Stimulated activated CD4-positive, alpha-beta T cell treated with anti-CD3 and anti-CD28 coated beads, Interleukin-1b, Interleukin-23, amount 100 ng/mL, for 4 hours (primary cell): ENCODE measurements around the gene DPEP1.
A peak's percentile ranks its signal among the peaks of the same experiment; 100 is the strongest.
"Not testable (repeated sequence)": the region's sequence is repeated elsewhere in the genome, so short reads cannot be mapped to it uniquely, and the experiment has no call there.

Experiments used
- DNase-seq, 2 donors: peaks; one replicate each; pipeline ENCODE4 v3.0.0-alpha.2; 2020; ENCODE audit warnings: low read depth in 2 of 2

DPEP1 gene

GRCh38 chr16:89646270-89646669 is 32.8 kb downstream of the DPEP1 start:
- DNase-seq, result no peak

GRCh38 chr16:89646906-89647305 is 33.5 kb downstream of the DPEP1 start:
- no peak for DNase-seq

DNA sequence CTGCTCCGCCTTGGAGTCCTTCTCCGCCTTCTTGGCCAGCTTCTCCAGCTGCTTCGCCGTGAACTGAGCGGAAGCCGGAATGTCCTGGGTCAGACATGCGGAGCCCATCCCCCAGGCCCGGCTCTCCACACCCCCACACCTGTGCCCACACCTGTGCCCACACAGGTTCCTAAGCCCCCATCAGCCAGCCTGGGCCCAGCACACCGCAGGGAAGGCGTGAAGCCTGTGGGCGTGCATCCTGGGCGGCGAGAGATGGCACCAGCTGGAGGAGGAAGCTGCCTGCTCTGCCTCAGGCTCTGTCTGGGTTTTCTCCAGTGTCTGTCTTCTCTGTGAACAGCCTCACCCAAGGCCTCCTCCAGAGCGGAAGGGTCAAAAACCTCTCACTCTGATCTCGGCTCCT is 38.1 kb downstream of the DPEP1 start:
- DNase-seq, result no peak

DNA sequence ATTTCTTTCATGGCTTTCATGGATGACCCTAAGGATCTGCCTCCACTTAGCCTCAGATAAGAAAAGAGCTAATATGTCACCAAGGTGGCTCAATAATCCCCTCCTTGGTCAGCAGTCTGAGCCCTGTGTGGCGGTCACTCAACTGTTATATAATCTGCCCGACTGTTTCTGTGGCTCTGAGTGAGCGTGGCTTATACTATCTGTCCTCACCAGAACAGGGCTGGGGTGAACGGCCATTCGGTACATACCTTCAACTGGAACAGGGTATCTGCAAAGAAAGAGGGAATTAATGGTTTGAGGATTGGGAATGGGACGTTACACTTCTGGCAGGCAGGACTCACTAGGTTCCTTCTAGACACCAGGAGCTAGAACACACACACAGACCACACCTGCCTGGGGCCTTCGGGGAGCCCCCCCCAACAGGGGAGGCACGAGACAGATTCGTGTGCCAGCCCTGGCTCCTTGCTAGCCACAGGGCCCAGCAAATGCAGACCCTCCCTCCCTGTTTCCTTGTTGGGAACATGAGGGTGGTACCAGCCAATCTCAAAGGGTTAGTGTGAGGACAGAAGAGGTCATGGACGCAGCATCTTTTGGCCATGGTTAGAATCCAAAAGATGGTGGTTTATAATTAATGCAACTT is 40.3 kb downstream of the DPEP1 start:
- DNase-seq, result no peak

GRCh38 chr16:89655062-89655643 is 41.7 kb downstream of the DPEP1 start:
- DNase-seq, result no peak

GRCh38 chr16:89656435-89657121 is 43.1 kb downstream of the DPEP1 start:
- DNase-seq, result no peak

DNA sequence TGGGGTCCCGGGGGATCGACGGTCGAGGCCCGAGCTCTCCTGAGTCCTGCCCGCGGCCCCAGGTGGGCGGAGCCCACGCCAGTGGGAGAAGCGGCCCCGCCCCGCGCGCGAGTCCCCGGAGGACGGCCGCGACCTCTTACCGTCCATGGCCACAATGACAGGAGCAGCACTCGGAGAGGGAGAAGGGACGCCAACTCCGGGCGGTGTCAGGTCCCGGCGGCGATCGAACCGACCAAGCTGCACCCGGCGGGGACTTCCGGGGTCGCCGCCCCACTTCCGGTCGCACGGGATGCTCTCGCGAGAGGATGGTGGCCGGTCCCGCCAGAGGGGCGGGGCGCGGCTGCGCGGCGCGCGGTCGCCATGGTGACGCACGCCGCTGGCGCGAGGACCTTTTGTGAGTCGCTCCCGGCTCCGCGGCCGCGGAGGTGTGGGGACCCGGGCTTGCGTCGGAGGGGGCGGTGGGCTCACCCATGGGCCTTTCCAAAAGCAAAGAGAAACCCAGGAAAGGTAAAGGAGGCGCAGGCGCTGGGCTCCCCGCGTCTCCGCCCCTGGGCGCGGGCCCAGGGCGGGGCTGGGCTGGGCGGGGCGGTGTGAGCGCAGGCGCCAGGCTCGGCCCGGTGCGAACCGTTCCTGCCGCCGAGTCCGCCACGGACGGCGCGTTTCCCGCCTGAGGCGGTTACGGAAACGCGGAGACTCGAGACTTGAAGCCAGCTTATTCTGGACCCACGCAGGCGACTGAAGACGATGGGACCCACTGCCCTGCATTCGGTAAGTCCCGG is 44.2 kb downstream of the DPEP1 start, which contains the start of the genes CHMP1A and SPATA33:
Gene CHMP1A (minus strand): TSS at position 267 of the 779 bp plus-strand sequence. CDS start 120 bp downstream, at position 147.
Gene SPATA33 (plus strand): TSS at position 395 of the 779 bp plus-strand sequence. CDS start 76 bp downstream, at position 471.
- peak; percentile 88 to 93 for DNase-seq

DNA sequence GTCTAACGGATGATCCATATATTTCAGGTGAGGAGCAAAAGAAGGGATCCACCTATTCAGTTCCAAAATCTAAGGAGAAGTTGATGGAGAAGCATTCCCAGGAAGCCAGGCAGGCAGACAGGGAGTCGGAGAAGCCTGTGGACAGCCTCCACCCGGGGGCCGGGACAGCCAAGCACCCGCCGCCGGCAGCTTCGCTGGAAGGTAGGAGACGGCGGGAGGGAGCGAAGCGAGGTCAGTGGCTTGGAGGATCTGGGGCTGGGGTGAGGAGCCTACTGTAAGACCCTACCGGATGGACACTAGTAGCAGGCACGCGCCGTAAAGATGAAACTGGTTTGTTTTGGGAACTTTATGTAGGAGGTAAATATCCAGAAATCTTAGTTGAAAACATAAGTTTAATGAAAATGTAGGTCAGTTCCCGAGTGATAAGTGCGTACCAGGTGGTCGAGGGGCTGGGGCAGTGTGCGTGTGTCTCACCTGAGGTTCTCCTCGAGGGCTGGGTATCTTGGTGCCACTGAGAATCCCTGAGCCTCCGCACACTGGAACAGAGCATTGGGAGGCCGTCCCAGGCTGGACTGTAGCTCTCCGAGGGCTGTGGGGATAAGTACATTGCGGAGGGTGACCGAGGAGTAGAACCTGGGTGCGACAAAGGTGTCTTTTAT is 44.9 kb downstream of the DPEP1 start:
- no peak for DNase-seq

- DNase-seq, result no peak
Observed at GRCh38 chr16:89660146-89660545, 46.7 kb downstream of the DPEP1 start.

- no peak for DNase-seq
Observed at GRCh38 chr16:89661215-89661614, 47.8 kb downstream of the DPEP1 start.

DNA sequence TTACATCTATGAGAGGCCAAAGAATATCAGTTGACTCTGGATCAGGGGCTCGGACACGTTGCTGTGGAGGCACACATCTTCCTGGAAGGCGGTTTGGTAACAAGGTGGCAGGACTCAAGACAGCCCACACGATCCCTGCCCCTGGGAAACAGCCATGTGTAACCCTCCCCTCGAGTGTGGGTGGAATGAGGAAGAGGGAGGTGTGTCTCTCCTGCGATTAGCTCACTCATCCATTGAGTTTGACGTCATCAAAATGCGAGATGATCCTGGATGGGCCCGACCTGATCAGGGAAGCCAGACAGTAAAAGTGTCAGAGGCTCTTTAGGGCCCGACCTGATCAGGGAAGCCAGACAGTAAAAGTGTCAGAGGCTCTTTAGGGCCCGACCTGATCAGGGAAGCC is 50.8 kb downstream of the DPEP1 start:
- not testable (repeated sequence) for DNase-seq

GRCh38 chr16:89667000-89667399 is 53.6 kb downstream of the DPEP1 start:
- not testable (repeated sequence) for DNase-seq

DNA sequence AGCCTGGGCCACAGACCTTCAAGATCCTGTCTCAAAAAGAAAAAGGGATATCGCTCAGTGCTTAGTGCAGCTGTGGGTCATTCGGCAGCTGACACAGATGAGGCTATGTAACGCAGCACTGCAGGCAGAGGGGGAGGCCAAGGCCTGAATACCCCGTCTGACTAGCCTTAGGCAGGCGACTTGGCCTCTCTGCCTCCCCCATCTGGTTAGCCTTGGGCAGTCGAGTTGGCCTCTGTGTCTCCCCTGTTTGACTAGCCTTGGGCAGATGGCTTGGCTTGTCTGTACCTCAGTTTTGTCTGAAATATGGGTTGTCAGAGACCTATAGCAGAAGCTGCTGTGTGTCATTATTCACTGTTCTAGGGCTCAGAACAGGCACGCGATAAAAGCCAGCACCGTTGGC is 54.2 kb downstream of the DPEP1 start:
- DNase-seq, result no peak

- DNase-seq, result no peak
Observed at GRCh38 chr16:89668790-89669158, 55.3 kb downstream of the DPEP1 start.

DNA sequence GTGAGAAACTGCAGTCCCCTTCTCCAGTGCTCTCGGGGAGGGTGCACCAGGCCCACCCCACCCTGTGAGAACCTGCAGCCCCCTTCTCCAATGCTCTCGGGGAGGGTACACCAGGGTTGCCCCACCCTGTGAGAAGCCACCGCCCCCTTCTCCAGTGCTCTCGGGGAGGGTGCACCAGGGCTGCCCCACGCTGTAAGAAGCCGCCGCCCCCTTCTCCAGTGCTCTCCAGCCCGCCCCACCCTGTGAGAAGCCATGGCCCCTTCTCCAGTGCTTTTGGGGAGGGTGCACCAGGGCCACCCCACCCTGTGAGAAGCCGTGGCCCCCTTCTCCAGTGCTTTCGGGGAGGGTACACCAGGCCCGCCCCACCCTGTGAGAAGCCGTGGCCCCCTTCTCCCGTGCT is 56.3 kb downstream of the DPEP1 start:
- no peak for DNase-seq

DNA sequence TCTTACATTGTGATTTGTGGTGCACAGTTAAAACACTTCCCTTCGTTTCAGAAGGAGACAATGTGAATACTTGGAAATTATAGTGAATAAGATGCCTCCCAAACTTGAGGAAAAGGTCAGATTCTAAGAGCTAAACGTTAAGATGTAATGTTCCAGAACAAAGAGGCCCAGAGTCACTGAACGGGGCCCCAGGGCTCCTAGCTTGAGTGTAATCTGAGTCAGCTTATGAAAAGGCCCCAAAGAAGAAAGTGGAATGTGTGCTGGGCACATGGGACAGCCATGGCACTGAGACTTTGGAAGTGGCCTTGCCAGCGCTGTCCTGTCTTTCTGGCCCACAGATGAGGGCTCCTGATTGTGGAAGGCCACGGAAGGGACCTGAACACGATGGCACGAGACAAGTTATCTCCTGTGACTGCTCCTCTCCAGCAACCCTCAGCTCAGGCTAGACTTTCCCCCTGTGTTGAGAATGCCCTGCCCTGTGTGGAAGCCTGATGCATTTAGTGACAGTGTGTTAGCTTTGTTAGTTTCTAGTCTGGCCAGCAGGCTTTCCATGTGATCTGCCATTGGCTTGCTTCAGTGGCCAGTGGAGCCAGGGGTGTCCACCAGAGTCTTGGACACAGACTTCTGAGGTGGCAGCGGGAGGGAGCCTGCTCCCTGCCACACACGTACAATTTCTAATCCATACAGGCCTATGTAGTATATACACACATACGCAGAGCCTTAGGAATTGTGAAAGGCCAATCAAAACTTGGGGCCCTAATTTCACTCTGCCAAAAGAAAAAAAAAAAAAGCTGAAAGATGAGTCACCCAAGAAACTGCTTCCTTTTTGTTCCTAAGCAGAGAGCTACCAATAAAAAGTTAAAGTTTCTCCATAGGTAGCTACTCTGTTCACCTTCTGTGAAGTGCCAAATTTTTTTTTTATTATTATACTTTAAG is 57.3 kb downstream of the DPEP1 start:
- DNase-seq, result no peak

GRCh38 chr16:89671565-89671964 is 58.1 kb downstream of the DPEP1 start:
- not testable (repeated sequence) for DNase-seq

DNA sequence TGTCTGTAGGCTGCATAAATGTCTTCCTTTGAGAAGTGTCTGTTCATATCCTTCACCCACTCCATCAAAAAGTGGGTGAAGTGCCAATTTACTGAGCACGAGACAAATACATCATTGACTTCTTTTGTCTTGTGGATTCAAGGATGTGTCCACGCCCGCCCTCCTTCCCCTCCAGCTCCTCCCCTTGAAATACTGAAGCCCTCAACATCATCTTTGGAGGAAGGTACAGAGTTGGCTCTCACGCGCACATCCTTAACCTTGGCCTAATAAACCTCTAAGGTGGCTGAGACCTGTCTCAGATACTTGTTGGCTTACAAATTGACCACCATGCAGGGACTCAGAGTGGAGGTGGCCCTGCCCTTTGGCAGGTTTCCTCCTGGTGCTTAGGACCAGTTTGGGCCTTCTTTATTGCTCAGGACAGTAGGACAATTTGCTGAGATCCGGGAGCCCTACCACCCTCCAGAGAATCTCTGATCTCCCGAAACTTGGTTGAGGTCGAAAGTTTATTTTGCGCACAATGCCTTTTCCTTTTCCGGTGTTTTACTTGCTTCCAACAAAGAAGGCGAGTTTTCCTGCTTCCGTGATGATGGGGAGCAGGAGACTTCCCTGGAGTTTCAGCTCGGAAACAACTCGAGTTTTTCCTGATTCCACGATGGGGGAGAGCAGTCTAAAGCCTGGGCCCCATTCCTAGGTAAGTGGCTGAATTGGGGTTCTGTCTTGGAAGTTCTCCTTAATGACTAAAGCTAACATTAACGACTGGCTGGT is 58.9 kb downstream of the DPEP1 start:
- DNase-seq, result no peak

- no peak for DNase-seq
Observed at GRCh38 chr16:89678258-89678657, 64.8 kb downstream of the DPEP1 start.

- DNase-seq, result no peak
Observed at GRCh38 chr16:89685916-89686315, 72.5 kb downstream of the DPEP1 start.
